ENCODE data around the gene PPT1.
A peak's percentile ranks its signal among the peaks of the same experiment; 100 is the strongest.
"Not testable (repeated sequence)": the region's sequence is repeated elsewhere in the genome, so short reads cannot be mapped to it uniquely, and the experiment has no call there.

DNA sequence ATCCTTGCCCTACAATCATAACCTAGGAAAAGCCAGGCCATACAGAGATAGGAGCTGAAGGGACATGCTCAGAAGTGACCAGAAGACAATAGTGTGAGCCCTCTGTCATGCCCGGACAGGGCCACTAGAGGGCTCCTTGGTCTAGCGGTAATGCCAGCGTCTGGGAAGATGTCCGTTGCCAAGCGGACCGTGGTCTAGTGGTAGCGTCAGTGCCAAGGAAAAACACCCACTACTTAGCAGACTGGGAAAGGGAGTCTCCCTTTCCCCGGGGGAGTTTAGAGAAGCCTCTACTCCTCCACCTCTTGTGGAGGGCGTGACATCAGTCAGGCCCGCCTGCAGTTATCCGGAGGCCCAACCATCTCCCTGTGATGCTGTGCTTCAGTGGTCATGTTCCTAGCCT lies 12.3 kb downstream of the PPT1 start:
- TF ChIP-seq, protein P1, sequence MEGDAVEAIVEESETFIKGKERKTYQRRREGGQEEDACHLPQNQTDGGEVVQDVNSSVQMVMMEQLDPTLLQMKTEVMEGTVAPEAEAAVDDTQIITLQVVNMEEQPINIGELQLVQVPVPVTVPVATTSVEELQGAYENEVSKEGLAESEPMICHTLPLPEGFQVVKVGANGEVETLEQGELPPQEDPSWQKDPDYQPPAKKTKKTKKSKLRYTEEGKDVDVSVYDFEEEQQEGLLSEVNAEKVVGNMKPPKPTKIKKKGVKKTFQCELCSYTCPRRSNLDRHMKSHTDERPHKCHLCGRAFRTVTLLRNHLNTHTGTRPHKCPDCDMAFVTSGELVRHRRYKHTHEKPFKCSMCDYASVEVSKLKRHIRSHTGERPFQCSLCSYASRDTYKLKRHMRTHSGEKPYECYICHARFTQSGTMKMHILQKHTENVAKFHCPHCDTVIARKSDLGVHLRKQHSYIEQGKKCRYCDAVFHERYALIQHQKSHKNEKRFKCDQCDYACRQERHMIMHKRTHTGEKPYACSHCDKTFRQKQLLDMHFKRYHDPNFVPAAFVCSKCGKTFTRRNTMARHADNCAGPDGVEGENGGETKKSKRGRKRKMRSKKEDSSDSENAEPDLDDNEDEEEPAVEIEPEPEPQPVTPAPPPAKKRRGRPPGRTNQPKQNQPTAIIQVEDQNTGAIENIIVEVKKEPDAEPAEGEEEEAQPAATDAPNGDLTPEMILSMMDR (IDR thresholded peaks at IDR 0.05), result peak; percentile 76
- TF ChIP-seq ZFX (IDR thresholded peaks at IDR 0.05; ENCODE audit: borderline replicate concordance), result not testable (repeated sequence)

Data from 22Rv1 (cell line).